Right lobe of liver (tissue), 4 donors: ENCODE measurements around the gene ERVMER34-1.

Experiments used
- POLR2A ChIP-seq: fragments of 450-650 bp; IDR thresholded peaks from one replicate; pipeline ENCODE4 v1.6.1; 2017; ENCODE audit warnings: antibody characterized with exemption, mild to moderate bottlenecking
- TF ChIP-seq, protein P1 (sequence below), 4 donors: fragments of 200-600 bp in 3 of 4; fragments of 450-650 bp in 1 of 4; IDR thresholded peaks; one replicate each; pipeline versions ENCODE4 v1.5.1 to v1.8.0; 2016 to 2022; ENCODE audit warnings: antibody characterized with exemption in 4 of 4, mild to moderate bottlenecking in 2 of 4
- donor health status: DM: no; HTN: no; CAD: no.
- donor health status: DM: no; HTN: no; CAD: no.
- donor health status: DM: no; HTN: yes; CAD: no.

DNA sequence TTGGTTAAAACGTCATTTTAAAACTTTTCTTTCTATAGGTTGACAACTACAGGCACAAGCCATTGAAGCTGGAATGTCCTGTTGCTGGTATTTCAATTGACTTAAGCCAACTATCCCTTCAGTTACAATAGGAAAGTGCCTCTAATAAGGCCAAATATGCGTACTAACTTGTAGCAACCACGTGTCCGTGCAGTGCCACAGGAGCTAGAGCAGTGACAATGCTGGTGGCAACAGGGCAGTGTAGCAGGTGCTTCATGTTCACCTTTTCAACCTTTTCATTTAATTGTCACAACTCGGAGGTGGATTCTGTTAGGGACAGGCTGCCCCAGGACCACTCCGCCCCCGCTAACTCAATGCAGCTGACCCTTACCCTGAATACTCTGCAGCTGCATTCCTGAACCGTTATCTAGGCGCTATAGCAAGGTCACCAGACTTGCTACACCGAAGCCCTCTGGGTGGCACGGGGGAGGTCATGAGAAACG, 37.7 kb downstream of the ERVMER34-1 start:
- TF ChIP-seq POLR2A, result no peak
- TF ChIP-seq, protein P1, sequence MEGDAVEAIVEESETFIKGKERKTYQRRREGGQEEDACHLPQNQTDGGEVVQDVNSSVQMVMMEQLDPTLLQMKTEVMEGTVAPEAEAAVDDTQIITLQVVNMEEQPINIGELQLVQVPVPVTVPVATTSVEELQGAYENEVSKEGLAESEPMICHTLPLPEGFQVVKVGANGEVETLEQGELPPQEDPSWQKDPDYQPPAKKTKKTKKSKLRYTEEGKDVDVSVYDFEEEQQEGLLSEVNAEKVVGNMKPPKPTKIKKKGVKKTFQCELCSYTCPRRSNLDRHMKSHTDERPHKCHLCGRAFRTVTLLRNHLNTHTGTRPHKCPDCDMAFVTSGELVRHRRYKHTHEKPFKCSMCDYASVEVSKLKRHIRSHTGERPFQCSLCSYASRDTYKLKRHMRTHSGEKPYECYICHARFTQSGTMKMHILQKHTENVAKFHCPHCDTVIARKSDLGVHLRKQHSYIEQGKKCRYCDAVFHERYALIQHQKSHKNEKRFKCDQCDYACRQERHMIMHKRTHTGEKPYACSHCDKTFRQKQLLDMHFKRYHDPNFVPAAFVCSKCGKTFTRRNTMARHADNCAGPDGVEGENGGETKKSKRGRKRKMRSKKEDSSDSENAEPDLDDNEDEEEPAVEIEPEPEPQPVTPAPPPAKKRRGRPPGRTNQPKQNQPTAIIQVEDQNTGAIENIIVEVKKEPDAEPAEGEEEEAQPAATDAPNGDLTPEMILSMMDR (IDR thresholded peaks at IDR 0.05), result no peak
